HG03025 (cell line): ENCODE results near the gene ABCF1.
"Not testable (repeated sequence)": the region's sequence is repeated elsewhere in the genome, so short reads cannot be mapped to it uniquely, and the experiment has no call there.

ENCODE experiments used
- ATAC-seq: cut with Tn5 transposase; IDR thresholded peaks from one replicate; pipeline ENCODE4 v1.9.1; 2021; ENCODE audit warnings: mild to moderate bottlenecking, moderate library complexity; ENCODE audit not compliant: unreplicated experiment, low FRiP score

Gene ABCF1

GRCh38 chr6:30556906-30557682 lies 14.1 kb upstream of the ABCF1 start, which contains the start of gene PRR3:
TSS of gene PRR3 (plus strand) at chr6:30557295. CDS start at chr6:30557345, 50 bp downstream.
- peak; percentile 42 for ATAC-seq

GRCh38 chr6:30557683-30557981 lies 13.6 kb upstream of the ABCF1 start:
- no peak for ATAC-seq

GRCh38 chr6:30560930-30561329 lies 10.3 kb upstream of the ABCF1 start:
- ATAC-seq = no peak

- no peak for ATAC-seq
Measured at GRCh38 chr6:30562470-30563425, 8.5 kb upstream of the ABCF1 start.

GRCh38 chr6:30564114-30564513 lies 7.1 kb upstream of the ABCF1 start:
- ATAC-seq = no peak

GRCh38 chr6:30565772-30566171 lies 5.5 kb upstream of the ABCF1 start:
- ATAC-seq = no peak

GRCh38 chr6:30568245-30568644 lies 3.0 kb upstream of the ABCF1 start:
- ATAC-seq = no peak

- ATAC-seq = no peak
Measured at GRCh38 chr6:30570263-30570662, 979 bp upstream of the ABCF1 start.

- peak; percentile 12 for ATAC-seq
Measured at GRCh38 chr6:30570740-30571074, 535 bp upstream of the ABCF1 start.

GRCh38 chr6:30571762-30572082 lies 480 bp downstream of the ABCF1 start:
- no peak for ATAC-seq

- ATAC-seq = no peak
Measured at GRCh38 chr6:30572148-30572547, 906 bp downstream of the ABCF1 start.

GRCh38 chr6:30573113-30573512 lies 1.9 kb downstream of the ABCF1 start:
- no peak for ATAC-seq

- ATAC-seq = no peak
Measured at GRCh38 chr6:30578051-30578450, 6.8 kb downstream of the ABCF1 start.

- ATAC-seq = no peak
Measured at GRCh38 chr6:30583921-30584320, 12.7 kb downstream of the ABCF1 start.

- no peak for ATAC-seq
Measured at GRCh38 chr6:30589754-30590358, 18.6 kb downstream of the ABCF1 start.

- ATAC-seq = no peak
Measured at GRCh38 chr6:30590509-30590908, 19.3 kb downstream of the ABCF1 start.

- no peak for ATAC-seq
Measured at GRCh38 chr6:30591008-30591407, 19.8 kb downstream of the ABCF1 start.

- ATAC-seq = no peak
Measured at GRCh38 chr6:30592287-30592686, 21.0 kb downstream of the ABCF1 start.

- ATAC-seq = not testable (repeated sequence)
Measured at GRCh38 chr6:30597315-30598144, 26.3 kb downstream of the ABCF1 start.

- no peak for ATAC-seq
Measured at GRCh38 chr6:30598912-30599624, 27.8 kb downstream of the ABCF1 start.
